Liver (tissue), 3 donors: ENCODE results near the gene FBN3.

ENCODE experiments used
- EGR1 ChIP-seq, 2 donors: IDR thresholded peaks; 2 replicates each; pipeline ENCODE4 v1.6.1; 2016 to 2018; ENCODE audit warnings: antibody characterized with exemption in 2 of 2, low read depth in 2 of 2
- FOXA1 ChIP-seq: IDR thresholded peaks from 2 replicates; pipeline ENCODE4 v1.6.1; 2016; ENCODE audit warnings: antibody characterized with exemption
- GABPA ChIP-seq, 2 donors: IDR thresholded peaks in 1 of 2; conservative IDR thresholded peaks in 1 of 2; 2 replicates each; pipeline ENCODE4 v1.6.1; 2016; ENCODE audit warnings: antibody characterized with exemption in 2 of 2, mild to moderate bottlenecking in 1 of 2, moderate library complexity in 1 of 2
- HNF4A ChIP-seq, 2 donors: conservative IDR thresholded peaks; 2 replicates each; pipeline ENCODE4 v1.6.1; 2016; ENCODE audit warnings: antibody characterized with exemption in 2 of 2, mild to moderate bottlenecking in 2 of 2
- JUND ChIP-seq, 2 donors: IDR thresholded peaks; 2 replicates each; pipeline ENCODE4 v1.6.1; 2016; ENCODE audit warnings: antibody characterized with exemption in 2 of 2
- RAD21 ChIP-seq, 2 donors: IDR thresholded peaks; 2 replicates each; pipeline ENCODE4 v1.6.1; 2016; ENCODE audit warnings: antibody characterized with exemption in 2 of 2, mild to moderate bottlenecking in 2 of 2
- SP1 ChIP-seq: IDR thresholded peaks from 2 replicates; pipeline ENCODE4 v1.6.1; 2018; ENCODE audit warnings: antibody characterized with exemption, mild to moderate bottlenecking
- TAF1 ChIP-seq: conservative IDR thresholded peaks from 2 replicates; pipeline ENCODE4 v1.6.1; 2016; ENCODE audit warnings: antibody characterized with exemption, mild to moderate bottlenecking
- YY1 ChIP-seq: IDR thresholded peaks from 2 replicates; pipeline ENCODE4 v1.6.1; 2016; ENCODE audit warnings: antibody characterized with exemption, mild to moderate bottlenecking
- TF ChIP-seq, protein P1 (sequence below): fragments of 150-350 bp; IDR thresholded peaks from 2 replicates; pipeline ENCODE4 v1.5.1; 2017; ENCODE audit warnings: improper control_type of control experiment, low read depth, low read length; ENCODE audit not compliant: missing input control
- TF ChIP-seq, protein P2 (sequence below): IDR thresholded peaks from 2 replicates; pipeline ENCODE4 v1.6.1; 2016; ENCODE audit warnings: antibody characterized with exemption
- TF ChIP-seq, protein P3 (sequence below): IDR thresholded peaks from 2 replicates; pipeline ENCODE4 v1.6.1; 2016; ENCODE audit warnings: antibody characterized with exemption
- TF ChIP-seq, protein P4 (sequence below): IDR thresholded peaks from 2 replicates; pipeline ENCODE4 v1.6.1; 2016; ENCODE audit warnings: antibody characterized with exemption, mild to moderate bottlenecking
- donor health status: healthy.
- donor health status: healthy.

DNA sequence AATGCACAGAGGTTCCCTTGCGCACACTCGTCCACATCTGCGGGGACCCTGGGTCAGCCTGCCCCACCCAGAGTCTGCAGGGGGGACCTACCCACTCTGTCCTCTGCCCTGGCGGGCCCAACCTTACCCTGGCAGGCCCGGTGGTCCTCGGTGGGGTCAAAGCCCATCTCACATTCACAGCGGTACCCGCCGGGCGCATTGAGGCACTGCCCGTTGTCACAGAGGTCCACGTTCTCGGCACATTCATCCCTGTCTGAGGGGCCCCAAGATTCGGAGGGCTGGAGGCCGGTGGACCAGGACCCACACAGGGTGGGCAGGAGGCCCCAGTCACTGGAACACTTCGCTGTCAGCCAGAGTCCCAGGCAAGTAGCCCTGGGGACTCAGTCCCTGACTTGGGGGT lies 38.5 kb downstream of the FBN3 start:
- TF ChIP-seq, protein P1, sequence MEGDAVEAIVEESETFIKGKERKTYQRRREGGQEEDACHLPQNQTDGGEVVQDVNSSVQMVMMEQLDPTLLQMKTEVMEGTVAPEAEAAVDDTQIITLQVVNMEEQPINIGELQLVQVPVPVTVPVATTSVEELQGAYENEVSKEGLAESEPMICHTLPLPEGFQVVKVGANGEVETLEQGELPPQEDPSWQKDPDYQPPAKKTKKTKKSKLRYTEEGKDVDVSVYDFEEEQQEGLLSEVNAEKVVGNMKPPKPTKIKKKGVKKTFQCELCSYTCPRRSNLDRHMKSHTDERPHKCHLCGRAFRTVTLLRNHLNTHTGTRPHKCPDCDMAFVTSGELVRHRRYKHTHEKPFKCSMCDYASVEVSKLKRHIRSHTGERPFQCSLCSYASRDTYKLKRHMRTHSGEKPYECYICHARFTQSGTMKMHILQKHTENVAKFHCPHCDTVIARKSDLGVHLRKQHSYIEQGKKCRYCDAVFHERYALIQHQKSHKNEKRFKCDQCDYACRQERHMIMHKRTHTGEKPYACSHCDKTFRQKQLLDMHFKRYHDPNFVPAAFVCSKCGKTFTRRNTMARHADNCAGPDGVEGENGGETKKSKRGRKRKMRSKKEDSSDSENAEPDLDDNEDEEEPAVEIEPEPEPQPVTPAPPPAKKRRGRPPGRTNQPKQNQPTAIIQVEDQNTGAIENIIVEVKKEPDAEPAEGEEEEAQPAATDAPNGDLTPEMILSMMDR: no peak
- TF ChIP-seq, protein P2, sequence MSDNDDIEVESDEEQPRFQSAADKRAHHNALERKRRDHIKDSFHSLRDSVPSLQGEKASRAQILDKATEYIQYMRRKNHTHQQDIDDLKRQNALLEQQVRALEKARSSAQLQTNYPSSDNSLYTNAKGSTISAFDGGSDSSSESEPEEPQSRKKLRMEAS: no peak
- no peak for TF ChIP-seq TAF1
- no peak for TF ChIP-seq FOXA1
- TF ChIP-seq YY1: no peak
- TF ChIP-seq EGR1 (IDR thresholded peaks at IDR 0.05; ENCODE audit: low read depth in 2 of 2): no peak
- TF ChIP-seq GABPA (IDR thresholded peaks at IDR 0.05 in 1 of 2, conservative IDR thresholded peaks at IDR 0.05 in 1 of 2): no peak
- TF ChIP-seq HNF4A (conservative IDR thresholded peaks at IDR 0.05): no peak
- TF ChIP-seq SP1: no peak
- TF ChIP-seq, protein P3, sequence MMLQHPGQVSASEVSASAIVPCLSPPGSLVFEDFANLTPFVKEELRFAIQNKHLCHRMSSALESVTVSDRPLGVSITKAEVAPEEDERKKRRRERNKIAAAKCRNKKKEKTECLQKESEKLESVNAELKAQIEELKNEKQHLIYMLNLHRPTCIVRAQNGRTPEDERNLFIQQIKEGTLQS: no peak
- no peak for TF ChIP-seq JUND (IDR thresholded peaks at IDR 0.05)
- TF ChIP-seq, protein P4, sequence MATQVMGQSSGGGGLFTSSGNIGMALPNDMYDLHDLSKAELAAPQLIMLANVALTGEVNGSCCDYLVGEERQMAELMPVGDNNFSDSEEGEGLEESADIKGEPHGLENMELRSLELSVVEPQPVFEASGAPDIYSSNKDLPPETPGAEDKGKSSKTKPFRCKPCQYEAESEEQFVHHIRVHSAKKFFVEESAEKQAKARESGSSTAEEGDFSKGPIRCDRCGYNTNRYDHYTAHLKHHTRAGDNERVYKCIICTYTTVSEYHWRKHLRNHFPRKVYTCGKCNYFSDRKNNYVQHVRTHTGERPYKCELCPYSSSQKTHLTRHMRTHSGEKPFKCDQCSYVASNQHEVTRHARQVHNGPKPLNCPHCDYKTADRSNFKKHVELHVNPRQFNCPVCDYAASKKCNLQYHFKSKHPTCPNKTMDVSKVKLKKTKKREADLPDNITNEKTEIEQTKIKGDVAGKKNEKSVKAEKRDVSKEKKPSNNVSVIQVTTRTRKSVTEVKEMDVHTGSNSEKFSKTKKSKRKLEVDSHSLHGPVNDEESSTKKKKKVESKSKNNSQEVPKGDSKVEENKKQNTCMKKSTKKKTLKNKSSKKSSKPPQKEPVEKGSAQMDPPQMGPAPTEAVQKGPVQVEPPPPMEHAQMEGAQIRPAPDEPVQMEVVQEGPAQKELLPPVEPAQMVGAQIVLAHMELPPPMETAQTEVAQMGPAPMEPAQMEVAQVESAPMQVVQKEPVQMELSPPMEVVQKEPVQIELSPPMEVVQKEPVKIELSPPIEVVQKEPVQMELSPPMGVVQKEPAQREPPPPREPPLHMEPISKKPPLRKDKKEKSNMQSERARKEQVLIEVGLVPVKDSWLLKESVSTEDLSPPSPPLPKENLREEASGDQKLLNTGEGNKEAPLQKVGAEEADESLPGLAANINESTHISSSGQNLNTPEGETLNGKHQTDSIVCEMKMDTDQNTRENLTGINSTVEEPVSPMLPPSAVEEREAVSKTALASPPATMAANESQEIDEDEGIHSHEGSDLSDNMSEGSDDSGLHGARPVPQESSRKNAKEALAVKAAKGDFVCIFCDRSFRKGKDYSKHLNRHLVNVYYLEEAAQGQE: no peak
- TF ChIP-seq RAD21 (IDR thresholded peaks at IDR 0.05): no peak
